DMS53 (cell line): Measurements from ENCODE around the gene ANKRD60.

Experiments used
- DNase-seq: peaks from one replicate; lab custom pipeline; 2025; lab: John Stamatoyannopoulos, UW

The ANKRD60 gene

DNA sequence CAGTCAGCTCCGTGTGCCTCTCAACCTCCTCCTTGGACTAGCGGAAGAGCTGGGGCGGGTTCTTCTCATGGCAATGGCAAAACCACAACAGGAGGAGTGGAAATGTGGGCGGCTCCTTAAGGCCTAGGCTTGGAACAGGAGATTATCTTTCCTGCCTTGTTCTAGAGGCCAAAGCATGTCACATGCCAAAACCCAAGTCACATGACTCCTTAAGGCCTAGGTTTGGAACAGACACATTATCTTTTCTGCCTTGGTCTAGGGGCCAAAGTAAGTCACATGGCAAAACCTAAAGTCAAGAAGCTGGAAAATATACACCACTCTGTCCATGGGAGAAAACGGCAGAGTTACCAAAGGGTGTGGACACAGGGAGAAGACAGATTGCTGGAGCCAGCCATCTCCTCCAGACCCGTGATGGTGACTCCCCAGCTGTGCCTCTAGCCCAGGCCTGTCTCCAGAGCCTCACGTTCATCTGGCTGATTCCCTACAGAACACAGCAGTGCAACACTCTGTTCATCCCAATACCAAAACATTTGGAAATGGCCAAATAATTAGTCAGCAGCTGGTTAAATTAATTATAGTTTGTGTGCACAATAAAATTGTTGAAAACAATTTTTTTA is 34.2 kb downstream of the ANKRD60 start:
- no peak for DNase-seq

DNA sequence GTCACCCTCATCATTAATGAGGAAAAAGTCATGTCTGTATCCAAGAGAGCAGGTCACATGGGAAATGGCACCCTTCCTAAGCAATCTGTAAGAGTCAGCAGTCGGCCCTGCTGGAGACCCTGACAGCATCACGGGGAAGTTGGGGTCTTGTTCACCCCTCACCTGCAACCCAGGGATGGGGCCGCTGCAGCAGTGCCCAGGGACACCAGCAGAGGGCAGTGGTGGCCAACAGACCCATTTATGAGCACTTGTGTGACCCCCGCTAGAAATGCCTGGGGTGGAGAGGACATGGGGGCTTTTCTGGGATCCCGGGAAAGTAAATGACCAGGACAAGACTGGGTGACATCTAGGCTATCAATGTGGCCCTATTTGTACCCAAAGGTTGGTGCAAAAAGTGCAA is 35.9 kb downstream of the ANKRD60 start:
- DNase-seq = no peak

- DNase-seq = no peak
These were observed 36.4 kb downstream of the ANKRD60 start for GRCh38 chr20:58192065-58192464.

DNA sequence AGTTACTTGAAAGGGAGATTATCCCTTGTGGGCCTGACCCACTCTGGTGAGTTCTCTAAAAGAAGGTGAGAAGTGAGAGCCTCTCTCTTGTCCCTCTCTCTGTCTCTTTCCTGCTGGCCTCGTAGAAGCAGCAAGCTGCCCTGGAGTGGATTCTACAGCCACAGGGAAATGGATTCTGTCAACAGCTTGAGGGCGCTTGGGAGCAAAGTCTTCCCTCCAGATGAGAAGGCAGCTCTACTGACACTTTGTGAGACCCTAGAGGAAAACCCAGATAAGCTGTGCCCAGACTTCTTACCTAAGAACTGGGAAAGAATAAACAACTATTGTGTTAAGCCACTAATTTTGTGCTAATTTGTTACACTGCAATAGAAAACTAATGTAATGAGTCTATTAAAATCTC is 39.9 kb downstream of the ANKRD60 start:
- no peak for DNase-seq

GRCh38 chr20:58184984-58185383 is 43.5 kb downstream of the ANKRD60 start:
- no peak for DNase-seq

- no peak for DNase-seq
These were observed 44.4 kb downstream of the ANKRD60 start for GRCh38 chr20:58184063-58184462.

GRCh38 chr20:58182521-58183140 is 45.8 kb downstream of the ANKRD60 start:
- DNase-seq = no peak

- DNase-seq = peak; percentile 39
These were observed 48.9 kb downstream of the ANKRD60 start for GRCh38 chr20:58179432-58180099.

GRCh38 chr20:58179083-58179431 is 49.4 kb downstream of the ANKRD60 start:
- no peak for DNase-seq

DNA sequence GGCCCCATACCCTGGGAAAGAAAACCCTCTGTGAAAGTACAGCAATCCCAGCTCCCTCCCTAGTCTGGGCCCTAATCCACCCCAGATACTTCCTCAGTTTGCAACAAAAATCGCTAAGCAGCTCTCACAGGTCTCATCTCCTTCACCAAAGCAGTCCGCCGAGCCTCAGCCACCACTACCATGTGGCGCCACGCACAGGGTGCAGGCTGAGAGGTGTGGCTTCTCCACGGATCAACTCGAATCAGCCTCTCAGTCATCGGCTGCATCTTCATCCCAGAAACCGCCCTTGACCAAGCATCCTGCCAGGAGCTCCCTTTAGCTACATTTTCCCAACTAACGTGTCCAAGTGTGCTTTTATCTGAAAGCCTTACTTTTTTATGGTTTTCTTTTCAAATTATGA is 50.7 kb downstream of the ANKRD60 start:
- DNase-seq = no peak

DNA sequence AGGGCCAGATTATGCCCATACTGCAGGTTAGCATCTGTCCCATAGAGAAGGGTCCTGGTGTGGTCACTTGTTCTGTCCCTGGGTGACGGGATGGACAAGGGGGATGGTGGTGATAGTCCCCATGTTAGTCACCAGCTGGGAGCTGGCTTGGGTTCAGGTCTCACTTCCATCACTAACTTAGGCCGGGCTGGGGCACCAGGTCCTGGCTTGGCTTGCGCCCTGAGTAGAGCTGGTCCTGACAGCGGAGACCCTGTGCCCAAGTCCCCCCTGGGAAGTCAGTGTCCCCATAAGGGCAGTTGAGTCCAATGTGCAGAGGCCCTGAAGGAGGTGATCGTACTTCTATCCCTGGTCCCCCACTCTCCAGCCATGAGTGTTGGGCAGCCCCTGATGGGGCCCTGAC is 52.6 kb downstream of the ANKRD60 start:
- no peak for DNase-seq

GRCh38 chr20:58175425-58175824 is 53.0 kb downstream of the ANKRD60 start:
- DNase-seq = no peak

GRCh38 chr20:58174708-58175280 is 53.7 kb downstream of the ANKRD60 start:
- DNase-seq = no peak

GRCh38 chr20:58173930-58174707 is 54.3 kb downstream of the ANKRD60 start:
- DNase-seq = no peak

DNA sequence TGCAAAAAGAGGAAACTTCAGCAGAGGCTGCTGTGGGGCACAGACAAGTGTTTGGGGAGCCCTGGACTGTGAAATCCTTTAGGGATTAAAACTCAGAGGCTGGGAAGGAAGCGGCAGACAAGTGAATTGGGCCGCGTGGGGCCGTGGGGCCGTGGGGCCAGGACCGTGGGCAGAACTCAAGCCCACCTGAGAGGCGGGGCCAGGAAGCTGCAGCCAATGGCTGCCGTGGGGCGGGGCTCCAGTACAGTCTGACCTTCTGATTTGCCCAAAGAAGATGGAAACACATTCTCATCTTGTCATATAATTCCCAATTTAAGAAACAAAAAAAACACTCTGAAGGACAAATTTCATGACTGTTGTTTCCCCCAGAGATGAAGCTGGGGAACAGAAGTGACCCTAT is 55.4 kb downstream of the ANKRD60 start:
- DNase-seq = no peak

DNA sequence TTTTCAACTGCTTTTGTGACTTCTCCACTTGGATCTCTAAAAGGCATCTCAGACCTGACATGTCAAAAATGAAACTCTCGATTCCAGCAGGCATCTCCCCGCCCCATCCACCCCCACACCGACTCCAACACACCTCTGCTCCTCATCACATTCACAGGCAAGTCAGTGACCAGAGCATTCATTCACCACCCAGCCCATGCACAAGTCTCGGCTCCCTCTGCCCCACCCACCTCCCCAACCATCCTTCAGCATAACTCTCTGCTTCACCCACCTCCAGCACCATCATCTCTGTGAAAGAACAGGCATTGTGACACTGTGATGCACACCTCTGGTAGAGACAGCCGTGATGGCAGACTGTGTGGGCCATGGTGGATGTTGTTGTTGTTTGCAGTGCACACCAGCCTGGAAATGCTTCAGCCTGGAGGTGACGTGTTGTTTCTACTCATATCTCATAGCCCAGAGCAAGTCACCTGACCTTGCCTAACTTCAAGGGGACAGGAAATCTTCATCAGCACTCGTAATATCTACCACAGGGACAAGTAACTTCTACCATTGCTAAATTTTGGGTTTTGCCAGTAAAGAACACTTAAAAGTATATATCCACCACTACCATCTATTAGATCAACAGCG is 56.5 kb downstream of the ANKRD60 start:
- DNase-seq = no peak

- no peak for DNase-seq
These were observed 59.0 kb downstream of the ANKRD60 start for GRCh38 chr20:58169450-58169849.

DNA sequence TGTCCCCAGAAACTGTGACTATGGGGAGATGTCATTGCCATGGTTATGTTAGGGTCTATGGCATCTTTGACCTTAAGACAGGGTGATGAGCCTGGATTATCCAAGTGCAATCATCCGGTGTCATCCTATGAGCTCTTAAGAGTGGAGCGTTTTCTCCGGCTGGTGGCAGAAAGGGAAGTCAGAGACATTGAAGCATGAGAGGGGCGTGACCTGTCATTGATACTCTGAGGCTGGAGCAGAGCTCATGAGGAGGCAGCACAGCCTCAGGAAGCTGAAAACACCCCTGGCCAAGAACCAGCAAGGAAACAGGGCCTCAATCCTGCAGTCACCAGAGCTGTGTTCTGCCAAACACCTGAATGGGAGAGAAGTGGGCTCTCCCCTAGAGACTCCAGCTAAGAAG is 59.6 kb downstream of the ANKRD60 start:
- DNase-seq = no peak

GRCh38 chr20:58167759-58168158 is 60.7 kb downstream of the ANKRD60 start:
- no peak for DNase-seq
